Measurements from ENCODE around the gene GARS1. TPM values are rescaled to one million over a fixed set of nuclear protein-coding genes. Genes with fewer than 3 reads are reported as not detected.

Gene GARS1
- polyA plus RNA-seq, 2 donors: 68.0 to 124 TPM

DNA sequence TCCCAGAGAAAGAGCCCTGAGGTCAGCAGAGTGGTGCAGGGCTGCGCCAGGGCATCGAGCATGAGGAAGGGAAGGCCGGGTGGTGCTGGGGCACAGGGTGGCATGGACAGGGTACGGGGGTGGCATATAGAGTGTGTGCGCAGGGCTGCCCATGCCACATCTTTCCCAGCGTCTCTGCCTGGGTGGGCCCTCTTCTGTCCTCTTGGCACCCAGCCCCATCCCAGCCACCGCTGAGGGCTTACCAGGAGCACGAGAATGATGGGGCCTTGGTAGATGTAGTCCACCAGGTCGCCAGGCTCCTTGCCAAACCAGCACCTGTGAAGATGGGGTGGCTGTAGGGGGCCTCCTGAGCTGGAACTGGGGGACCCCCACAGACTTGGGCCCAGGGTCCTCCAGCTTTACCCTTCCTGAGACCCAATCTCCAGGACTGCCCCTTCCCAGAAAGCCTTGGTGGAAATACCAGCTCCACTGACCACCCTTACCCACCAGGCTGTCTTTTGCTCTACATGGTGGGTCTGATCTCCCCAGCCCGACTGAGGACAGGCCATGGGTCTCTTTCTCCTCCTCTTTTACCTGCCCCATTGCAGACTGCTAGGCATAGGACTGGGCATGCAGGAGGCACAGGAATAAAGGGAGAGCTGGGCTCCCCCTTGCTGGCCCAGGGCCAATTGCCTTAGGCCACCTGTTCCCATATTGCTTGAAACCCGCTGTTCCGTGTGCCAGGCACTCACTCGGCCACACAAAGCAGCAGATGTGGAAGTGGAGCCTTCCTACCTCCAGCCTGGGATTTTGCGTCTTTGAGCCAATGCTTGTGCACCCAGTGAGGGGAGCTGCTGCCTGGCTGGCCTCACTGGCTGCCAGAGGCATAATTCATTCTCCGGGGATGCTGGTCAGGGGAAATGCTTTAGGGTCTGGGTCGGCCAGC, 65.9 kb downstream of the GARS1 start:
- Histone ChIP-seq H3K4me1 (ENCODE audit: control insufficient read depth in 2 of 2, insufficient read depth in 2 of 2, low read length in 1 of 2) (no peaks in the 10 kb centered on the region), H3K27me3 (ENCODE audit: control insufficient read depth in 1 of 2, insufficient read depth in 2 of 2, low read length in 2 of 2) (no peaks in the 10 kb centered on the region), H3K27ac (ENCODE audit: low read depth in 2 of 2, low read length in 1 of 2) (no peak overlapping the region), H3K9me3 (ENCODE audit: control insufficient read depth in 2 of 2, insufficient read depth in 1 of 2, low read depth in 1 of 2, low read length in 1 of 2) (no peaks in the 10 kb centered on the region), H3K4me3 (ENCODE audit: low read depth in 1 of 2, low read length in 2 of 2) (no peak overlapping the region), H3K36me3 (ENCODE audit: control insufficient read depth in 2 of 2, insufficient read depth in 2 of 2, low read length in 1 of 2) (no peaks in the 10 kb centered on the region)
- 73 to 74% methylated on average over 16 of the region's 16 CpGs for WGBS, 2 donors

DNA sequence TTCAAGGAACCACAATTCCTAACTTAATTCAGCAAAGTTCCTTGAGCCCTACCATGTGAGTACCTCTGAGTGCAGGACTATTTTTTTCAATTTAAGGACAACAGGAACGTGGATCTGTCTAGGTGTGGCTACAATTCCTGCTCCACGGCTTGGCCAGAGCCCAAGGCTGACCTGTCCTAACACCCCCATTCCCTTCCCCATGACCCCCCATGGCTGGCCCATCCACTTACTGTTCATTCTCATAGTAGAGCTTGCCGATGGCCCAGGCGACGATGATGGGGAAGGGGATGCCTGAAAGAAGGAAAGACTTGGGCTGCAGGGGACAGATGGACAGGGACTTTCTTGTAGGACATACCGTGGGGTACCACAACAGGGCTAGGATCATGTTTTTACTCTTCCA, 67.2 kb downstream of the GARS1 start:
- Histone ChIP-seq H3K27me3 (ENCODE audit: control insufficient read depth in 1 of 2, insufficient read depth in 2 of 2, low read length in 2 of 2) (no peaks in the 10 kb centered on the region), H3K9me3 (ENCODE audit: control insufficient read depth in 2 of 2, insufficient read depth in 1 of 2, low read depth in 1 of 2, low read length in 1 of 2) (no peaks in the 10 kb centered on the region), H3K4me3 (ENCODE audit: low read depth in 1 of 2, low read length in 2 of 2) (no peak overlapping the region), H3K4me1 (ENCODE audit: control insufficient read depth in 2 of 2, insufficient read depth in 2 of 2, low read length in 1 of 2) (no peaks in the 10 kb centered on the region), H3K27ac (ENCODE audit: low read depth in 2 of 2, low read length in 1 of 2) (no peak overlapping the region), H3K36me3 (ENCODE audit: control insufficient read depth in 2 of 2, insufficient read depth in 2 of 2, low read length in 1 of 2) (no peaks in the 10 kb centered on the region)
- 87 to 91% methylated on average over 6 of the region's 6 CpGs for whole genome bisulfite sequencing, 2 donors

DNA sequence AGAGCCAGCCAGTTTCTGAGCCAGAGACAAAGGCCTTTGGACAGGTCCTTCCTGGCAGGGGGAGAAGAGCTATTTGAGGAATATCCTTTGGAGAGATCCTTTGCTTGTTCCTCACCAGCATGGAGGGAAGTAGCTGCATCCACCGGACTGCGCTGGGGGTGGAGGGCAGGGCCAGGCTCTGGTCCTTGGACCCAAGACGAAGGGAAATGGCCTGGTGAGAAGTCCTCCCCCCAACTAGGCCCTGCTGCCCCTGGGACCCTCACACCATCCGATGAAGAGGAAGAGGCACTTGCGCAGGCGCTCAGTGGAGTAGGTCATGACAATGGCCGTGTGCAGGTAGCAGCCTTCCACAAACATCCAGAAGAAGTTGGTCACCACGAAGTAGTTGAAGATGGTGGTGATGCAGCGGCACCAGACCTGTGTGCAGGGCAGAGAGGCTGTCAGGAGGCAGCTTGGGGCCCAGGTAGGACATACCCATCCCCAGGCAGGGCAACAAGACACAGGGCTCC, 67.8 kb downstream of the GARS1 start:
- Histone ChIP-seq H3K36me3 (ENCODE audit: control insufficient read depth in 2 of 2, insufficient read depth in 2 of 2, low read length in 1 of 2) (no peaks in the 10 kb centered on the region), H3K27ac (ENCODE audit: low read depth in 2 of 2, low read length in 1 of 2) (no peak overlapping the region), H3K9me3 (ENCODE audit: control insufficient read depth in 2 of 2, insufficient read depth in 1 of 2, low read depth in 1 of 2, low read length in 1 of 2) (no peaks in the 10 kb centered on the region), H3K4me3 (ENCODE audit: low read depth in 1 of 2, low read length in 2 of 2) (no peak overlapping the region), H3K27me3 (ENCODE audit: control insufficient read depth in 1 of 2, insufficient read depth in 2 of 2, low read length in 2 of 2) (no peaks in the 10 kb centered on the region), H3K4me1 (ENCODE audit: control insufficient read depth in 2 of 2, insufficient read depth in 2 of 2, low read length in 1 of 2) (no peaks in the 10 kb centered on the region)
- 85 to 94% methylated on average over 9 of the region's 9 CpGs for WGBS, 2 donors

DNA sequence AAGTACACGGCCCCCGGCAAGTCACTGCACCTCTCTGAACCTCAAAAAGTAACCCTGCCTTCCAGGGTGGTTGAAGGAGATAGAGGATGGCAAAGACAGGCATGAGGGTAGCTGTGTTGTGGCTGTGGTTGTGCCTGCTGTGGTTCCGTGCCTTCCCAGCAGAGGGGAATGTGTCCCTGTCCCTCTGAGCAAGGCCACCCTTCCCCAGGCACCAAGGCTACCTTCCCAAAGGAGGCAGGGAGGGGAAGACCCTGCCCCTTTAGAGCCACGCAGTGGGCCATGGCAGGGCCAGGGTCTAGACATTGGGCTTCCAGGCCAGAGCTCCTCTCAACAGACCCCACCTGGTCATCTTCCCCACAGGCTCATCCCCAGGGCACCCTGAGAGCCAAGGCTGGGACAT, 68.7 kb downstream of the GARS1 start:
- no peaks in the 10 kb centered on the region for H3K36me3 ChIP-seq (ENCODE audit: control insufficient read depth in 2 of 2, insufficient read depth in 2 of 2, low read length in 1 of 2)
- H3K4me3 ChIP-seq (ENCODE audit: low read depth in 1 of 2, low read length in 2 of 2): no peak overlapping the region
- WGBS, 2 donors: 66 to 70% methylated on average over 4 of the region's 4 CpGs
- H3K27ac ChIP-seq (ENCODE audit: low read depth in 2 of 2, low read length in 1 of 2): no peak overlapping the region
- no peaks in the 10 kb centered on the region for H3K27me3 ChIP-seq (ENCODE audit: control insufficient read depth in 1 of 2, insufficient read depth in 2 of 2, low read length in 2 of 2)
- no peaks in the 10 kb centered on the region for H3K9me3 ChIP-seq (ENCODE audit: control insufficient read depth in 2 of 2, insufficient read depth in 1 of 2, low read depth in 1 of 2, low read length in 1 of 2)
- H3K4me1 ChIP-seq (ENCODE audit: control insufficient read depth in 2 of 2, insufficient read depth in 2 of 2, low read length in 1 of 2): no peaks in the 10 kb centered on the region

- H3K36me3 ChIP-seq (ENCODE audit: control insufficient read depth in 2 of 2, insufficient read depth in 2 of 2, low read length in 1 of 2): no peaks in the 10 kb centered on the region
- 85 to 92% methylated on average over 2 of the region's 2 CpGs for WGBS, 2 donors
- H3K4me1 ChIP-seq (ENCODE audit: control insufficient read depth in 2 of 2, insufficient read depth in 2 of 2, low read length in 1 of 2): no peaks in the 10 kb centered on the region
- no peak overlapping the region for H3K27ac ChIP-seq (ENCODE audit: low read depth in 2 of 2, low read length in 1 of 2)
- no peak overlapping the region for H3K4me3 ChIP-seq (ENCODE audit: low read depth in 1 of 2, low read length in 2 of 2)
- H3K27me3 ChIP-seq (ENCODE audit: control insufficient read depth in 1 of 2, insufficient read depth in 2 of 2, low read length in 2 of 2): no peaks in the 10 kb centered on the region
- H3K9me3 ChIP-seq (ENCODE audit: control insufficient read depth in 2 of 2, insufficient read depth in 1 of 2, low read depth in 1 of 2, low read length in 1 of 2): no peaks in the 10 kb centered on the region
These were observed 69.7 kb downstream of the GARS1 start for GRCh38 chr7:30664184-30664885.

- no peaks in the 10 kb centered on the region for H3K4me1 ChIP-seq (ENCODE audit: control insufficient read depth in 2 of 2, insufficient read depth in 2 of 2, low read length in 1 of 2)
- no peak overlapping the region for H3K27ac ChIP-seq (ENCODE audit: low read depth in 2 of 2, low read length in 1 of 2)
- H3K9me3 ChIP-seq (ENCODE audit: control insufficient read depth in 2 of 2, insufficient read depth in 1 of 2, low read depth in 1 of 2, low read length in 1 of 2): no peaks in the 10 kb centered on the region
- no peaks in the 10 kb centered on the region for H3K27me3 ChIP-seq (ENCODE audit: control insufficient read depth in 1 of 2, insufficient read depth in 2 of 2, low read length in 2 of 2)
- H3K4me3 ChIP-seq (ENCODE audit: low read depth in 1 of 2, low read length in 2 of 2): no peak overlapping the region
- WGBS, 2 donors: 69 to 74% methylated on average over 8 of the region's 8 CpGs
- H3K36me3 ChIP-seq (ENCODE audit: control insufficient read depth in 2 of 2, insufficient read depth in 2 of 2, low read length in 1 of 2): no peaks in the 10 kb centered on the region
These were observed 70.4 kb downstream of the GARS1 start for GRCh38 chr7:30665043-30665442.

DNA sequence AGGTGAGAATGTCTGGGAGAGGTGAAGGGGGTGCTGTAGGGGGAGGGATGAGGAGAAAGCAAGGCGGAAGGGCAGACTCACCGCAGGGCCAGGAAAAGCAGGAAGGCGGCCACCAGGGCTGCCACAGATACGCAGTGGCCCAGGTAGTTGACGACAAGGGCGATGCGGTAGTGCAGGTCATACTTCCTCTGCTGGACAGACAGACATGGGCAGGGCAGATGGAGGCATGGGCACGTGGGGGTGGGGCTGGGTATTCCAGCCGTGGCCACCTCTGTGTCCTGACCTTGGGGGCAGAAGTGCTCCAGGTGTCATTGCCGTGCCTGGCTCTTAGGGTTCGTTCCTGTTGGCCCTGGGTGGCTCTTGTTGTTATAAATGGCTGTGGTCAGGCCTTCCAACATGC, 70.8 kb downstream of the GARS1 start:
- Histone ChIP-seq H3K4me3 (ENCODE audit: low read depth in 1 of 2, low read length in 2 of 2) (no peak overlapping the region), H3K27ac (ENCODE audit: low read depth in 2 of 2, low read length in 1 of 2) (no peak overlapping the region), H3K9me3 (ENCODE audit: control insufficient read depth in 2 of 2, insufficient read depth in 1 of 2, low read depth in 1 of 2, low read length in 1 of 2) (no peaks in the 10 kb centered on the region), H3K36me3 (ENCODE audit: control insufficient read depth in 2 of 2, insufficient read depth in 2 of 2, low read length in 1 of 2) (no peaks in the 10 kb centered on the region), H3K27me3 (ENCODE audit: control insufficient read depth in 1 of 2, insufficient read depth in 2 of 2, low read length in 2 of 2) (no peaks in the 10 kb centered on the region), H3K4me1 (ENCODE audit: control insufficient read depth in 2 of 2, insufficient read depth in 2 of 2, low read length in 1 of 2) (no peaks in the 10 kb centered on the region)
- WGBS, 2 donors: 82 to 84% methylated on average over 11 of the region's 11 CpGs

GRCh38 chr7:30667172-30667571, 72.5 kb downstream of the GARS1 start:
- WGBS, 2 donors: 79 to 83% methylated on average over 3 of the region's 3 CpGs

GRCh38 chr7:30668102-30668501, 73.4 kb downstream of the GARS1 start:
- H3K27ac ChIP-seq (ENCODE audit: low read depth in 2 of 2, low read length in 1 of 2): no peak overlapping the region
- 61 to 67% methylated on average over 4 of the region's 4 CpGs for WGBS, 2 donors
- H3K4me3 ChIP-seq (ENCODE audit: low read depth in 1 of 2, low read length in 2 of 2): no peak overlapping the region
- no peaks in the 10 kb centered on the region for H3K9me3 ChIP-seq (ENCODE audit: control insufficient read depth in 2 of 2, insufficient read depth in 1 of 2, low read depth in 1 of 2, low read length in 1 of 2)
- no peaks in the 10 kb centered on the region for H3K4me1 ChIP-seq (ENCODE audit: control insufficient read depth in 2 of 2, insufficient read depth in 2 of 2, low read length in 1 of 2)
- no peaks in the 10 kb centered on the region for H3K27me3 ChIP-seq (ENCODE audit: control insufficient read depth in 1 of 2, insufficient read depth in 2 of 2, low read length in 2 of 2)
- no peaks in the 10 kb centered on the region for H3K36me3 ChIP-seq (ENCODE audit: control insufficient read depth in 2 of 2, insufficient read depth in 2 of 2, low read length in 1 of 2)

More at GRCh38 chr7:30667172-30667571, 72.5 kb downstream of the GARS1 start:
- Histone ChIP-seq H3K4me3 (ENCODE audit: low read depth in 1 of 2, low read length in 2 of 2) (no peak overlapping the region), H3K9me3 (ENCODE audit: control insufficient read depth in 2 of 2, insufficient read depth in 1 of 2, low read depth in 1 of 2, low read length in 1 of 2) (no peaks in the 10 kb centered on the region), H3K36me3 (ENCODE audit: control insufficient read depth in 2 of 2, insufficient read depth in 2 of 2, low read length in 1 of 2) (no peaks in the 10 kb centered on the region), H3K27ac (ENCODE audit: low read depth in 2 of 2, low read length in 1 of 2) (no peak overlapping the region), H3K27me3 (ENCODE audit: control insufficient read depth in 1 of 2, insufficient read depth in 2 of 2, low read length in 2 of 2) (no peaks in the 10 kb centered on the region), H3K4me1 (ENCODE audit: control insufficient read depth in 2 of 2, insufficient read depth in 2 of 2, low read length in 1 of 2) (no peaks in the 10 kb centered on the region)

All from esophagus (tissue), 2 donors.